Ovary (tissue), 3 donors: ENCODE data around the gene CHPT1.

Experiments
- CTCF ChIP-seq, 3 donors: fragments of 450-650 bp in 2 of 3; fragments of 200-600 bp in 1 of 3; IDR thresholded peaks; one replicate each; pipeline versions ENCODE4 v1.5.1 to v1.8.0; 2016 to 2022; ENCODE audit warnings: antibody characterized with exemption in 3 of 3, mild to moderate bottlenecking in 1 of 3
- EP300 ChIP-seq: sonication (generic); formaldehyde crosslinking; IDR thresholded peaks from one replicate; pipeline ENCODE4 v1.6.1; 2017; ENCODE audit warnings: antibody characterized with exemption
- donor health status: DM: no; HTN: no; CAD: no.

GRCh38 chr12:101720118-101720517, 22.7 kb downstream of the CHPT1 start:
- TF ChIP-seq CTCF (IDR thresholded peaks at IDR 0.05) (no peak), EP300 (no peak)
